SKM-1 (cell line): ENCODE measurements around the gene LMNTD1.
"Not testable (repeated sequence)": the region's sequence is repeated elsewhere in the genome, so short reads cannot be mapped to it uniquely, and the experiment has no call there.

Source experiments
- DNase-seq: peaks from one replicate; lab custom pipeline; 2025; ENCODE audit not compliant: unreplicated experiment; lab: John Stamatoyannopoulos, UW

The LMNTD1 gene

GRCh38 chr12:25433581-25434325, 119.3 kb downstream of the LMNTD1 start:
- no peak for DNase-seq

GRCh38 chr12:25433024-25433423, 120.1 kb downstream of the LMNTD1 start:
- no peak for DNase-seq

- DNase-seq, result no peak
These were observed 125.5 kb downstream of the LMNTD1 start for GRCh38 chr12:25427337-25428249.

GRCh38 chr12:25426821-25427220, 126.3 kb downstream of the LMNTD1 start:
- not testable (repeated sequence) for DNase-seq
